Keratinocyte (primary cell): Measurements from ENCODE around the gene MYO16. TPM values are rescaled to one million over a fixed set of nuclear protein-coding genes. Genes with fewer than 3 reads are reported as not detected.

Source experiments
- DNase-seq: peaks from one replicate; pipeline ENCODE4 v3.0.0-alpha.2; 2011; ENCODE audit warnings: low read depth, missing footprints, low spot score
- FAIRE-seq: peaks from 2 replicates; lab custom pipeline; 2011; peaks lifted over from hg19 to GRCh38; lab: Jason Lieb, UNC
- H2AFZ ChIP-seq: 2 replicates; pipeline ENCODE4 v1.6.0; 2012; ENCODE audit warnings: low read length, control low read depth, inconsistent platforms; ENCODE audit not compliant: control insufficient read depth
- H3K27ac ChIP-seq: 2 replicates; pipeline ENCODE4 v1.5.1; 2011; ENCODE audit warnings: low read length; ENCODE audit not compliant: control insufficient read depth, insufficient read depth
- H3K27me3 ChIP-seq: 3 replicates; pipeline ENCODE4 v1.6.0; 2011; ENCODE audit warnings: low read length; ENCODE audit not compliant: control insufficient read depth, insufficient read depth; ENCODE audit errors: extremely low read depth
- H3K36me3 ChIP-seq, 2 experiments: 2 replicates in 1 of 2; 3 replicates in 1 of 2; pipeline ENCODE4 v1.5.1; 2011; ENCODE audit warnings: low read length in 2 of 2, mild to moderate bottlenecking in 1 of 2; ENCODE audit not compliant: control insufficient read depth in 2 of 2, insufficient read depth in 2 of 2; ENCODE audit errors: extremely low read depth in 1 of 2
- H3K4me1 ChIP-seq: 3 replicates; pipeline ENCODE4 v1.5.1; 2011; ENCODE audit warnings: low read length; ENCODE audit not compliant: control insufficient read depth, insufficient read depth; ENCODE audit errors: extremely low read depth
- H3K4me2 ChIP-seq: 3 replicates; pipeline ENCODE4 v1.6.0; 2011; ENCODE audit warnings: low read depth, low read length; ENCODE audit not compliant: control insufficient read depth, insufficient read depth; ENCODE audit errors: extremely low read depth
- H3K4me3 ChIP-seq, 3 experiments: fragments of 200-600 bp in 1 of 3; sonication (generic) in 1 of 3; 2 replicates in 2 of 3; 3 replicates in 1 of 3; pipeline ENCODE4 v1.5.1; 2011 to 2016; ENCODE audit warnings: low read length in 3 of 3, mild to moderate bottlenecking in 3 of 3, control low read depth in 2 of 3, inconsistent platforms in 1 of 3, low read depth in 1 of 3, mixed read lengths in 1 of 3, mixed run types in 1 of 3, moderate library complexity in 1 of 3; ENCODE audit not compliant: control insufficient read depth in 2 of 3, insufficient read depth in 2 of 3; ENCODE audit errors: extremely low read depth in 1 of 3
- H3K79me2 ChIP-seq: 2 replicates; pipeline ENCODE4 v1.6.0; 2012; ENCODE audit warnings: low read length; ENCODE audit not compliant: control insufficient read depth, insufficient read depth
- H3K9ac ChIP-seq: 3 replicates; pipeline ENCODE4 v1.6.0; 2011; ENCODE audit warnings: low read length; ENCODE audit not compliant: control insufficient read depth, insufficient read depth; ENCODE audit errors: extremely low read depth
- H3K9me1 ChIP-seq: 3 replicates; pipeline ENCODE4 v1.6.0; 2011; ENCODE audit warnings: low read length; ENCODE audit not compliant: control insufficient read depth, insufficient read depth; ENCODE audit errors: extremely low read depth
- H3K9me3 ChIP-seq: 2 replicates; pipeline ENCODE4 v1.5.1; 2012; ENCODE audit warnings: low read depth, low read length; ENCODE audit not compliant: control insufficient read depth
- H4K20me1 ChIP-seq: 3 replicates; pipeline ENCODE4 v1.6.0; 2011; ENCODE audit warnings: low read length; ENCODE audit not compliant: control insufficient read depth, insufficient read depth; ENCODE audit errors: extremely low read depth
- CTCF ChIP-seq, 3 experiments: IDR thresholded peaks in 1 of 3; conservative IDR thresholded peaks in 1 of 3; optimal IDR thresholded peaks in 1 of 3; 2 replicates in 2 of 3; 3 replicates in 1 of 3; pipeline versions ENCODE3 to v1.5.1; 2011; ENCODE audit warnings: low read length in 3 of 3, mild to moderate bottlenecking in 3 of 3, moderate library complexity in 2 of 3, control low read depth in 1 of 3, inconsistent platforms in 1 of 3; ENCODE audit not compliant: insufficient read depth in 2 of 3; ENCODE audit errors: extremely low read depth in 1 of 3
- EZH2 ChIP-seq: IDR thresholded peaks from one replicate; pipeline ENCODE4 v1.6.1; 2012; ENCODE audit warnings: inconsistent platforms, mild to moderate bottlenecking, low read length, moderate library complexity
- dilution Hi-C: fragments of 300-500 bp; cut with MboI; formaldehyde crosslinking; loops from one replicate; pipeline ENCODE4 v1.7.0; 2020; ENCODE audit warnings: low sequenced_read_pairs; ENCODE audit not compliant: extremely low pct_ligation_motif_present
- polyA plus RNA-seq, 5 experiments: library from polyadenylated mRNA; depleted of rRNA in 3 of 5; stranded (reverse) in 3 of 5; stranded (forward) in 1 of 5; unstranded in 1 of 5; fragments of >200 nt; gene quantifications; 1 replicate in 1 of 5; 2 replicates in 3 of 5; 3 replicates in 1 of 5; pipeline versions ENCODE4 v1.2.1 to v1.2.3, GENCODE V29; 2011 to 2012; ENCODE audit warnings: missing spikeins in 2 of 5, low read depth in 1 of 5, low replicate concordance in 1 of 5

Gene MYO16
- polyA plus RNA-seq, 1 donor (not counting 4 experiments of a cell fraction or from before 2014, with no cell fraction given): 0.08 TPM

DNA sequence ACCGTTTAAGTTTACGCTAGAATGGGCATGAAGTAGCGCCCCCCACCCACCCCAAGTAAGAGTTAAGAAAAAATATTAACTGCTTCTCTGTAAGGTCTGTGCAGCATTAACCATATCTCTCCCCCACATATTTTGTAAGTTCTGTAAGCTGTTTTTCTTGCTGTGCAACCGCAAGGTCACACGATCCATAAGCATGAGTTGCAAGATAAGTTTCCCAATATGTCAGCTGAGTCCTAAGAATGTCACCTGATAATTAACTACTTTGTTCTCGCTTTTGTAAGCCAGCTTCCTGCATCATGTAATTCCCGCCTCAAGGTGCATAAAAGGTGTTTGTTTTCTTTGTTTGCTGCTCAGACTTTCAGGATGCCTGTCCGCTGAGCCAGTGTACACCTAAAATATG, 187.0 kb downstream of the MYO16 start:
- Histone ChIP-seq H3K27me3 (no peaks in the 10 kb centered on the region), H3K9ac (no peak overlapping the region), H3K79me2 (no peaks in the 10 kb centered on the region), H2AFZ (no peak overlapping the region), H3K9me1 (no peaks in the 10 kb centered on the region), H4K20me1 (no peaks in the 10 kb centered on the region), H3K4me1 (no peaks in the 10 kb centered on the region), H3K36me3 (no peaks in the 10 kb centered on the region), H3K4me3 (no peak overlapping the region), H3K9me3 (no peaks in the 10 kb centered on the region), H3K27ac (no peak overlapping the region), H3K4me2 (no peak overlapping the region)
- DNase-seq (no peak), FAIRE-seq (no peak)
- dilution Hi-C loops: no loop called here
- TF ChIP-seq CTCF (optimal IDR thresholded peaks at IDR 0.05 in 1 of 3, IDR thresholded peaks at IDR 0.05 in 1 of 3, conservative IDR thresholded peaks at IDR 0.05 in 1 of 3; ENCODE audit: extremely low read depth in 1 of 3, insufficient read depth in 2 of 3, low read length in 3 of 3): no peak
- TF ChIP-seq EZH2: no peak

DNA sequence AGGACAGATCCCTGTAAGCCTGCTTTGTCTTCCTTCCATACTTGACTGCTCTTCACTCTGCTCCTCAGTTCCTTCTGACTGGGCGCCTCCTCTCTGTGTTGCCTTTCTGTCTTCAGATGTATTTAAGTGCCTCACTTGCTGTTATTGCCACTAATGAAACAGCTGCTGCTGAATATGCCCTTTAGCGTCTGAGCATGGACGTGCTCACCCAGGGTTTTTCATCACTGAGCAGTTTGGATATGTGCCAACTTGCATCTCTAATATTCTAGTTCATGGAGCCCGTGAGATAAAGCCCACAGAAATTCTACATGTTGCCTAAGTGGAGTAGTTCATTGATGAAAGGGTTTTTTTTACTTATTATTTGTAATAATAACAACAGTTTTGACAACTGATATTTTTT, 198.2 kb downstream of the MYO16 start:
- dilution Hi-C loops: no loop called here
- Histone ChIP-seq H3K27ac (no peak overlapping the region), H2AFZ (no peak overlapping the region)

More for the DNA sequence above, 198.2 kb downstream of the MYO16 start:
- no peaks in the 10 kb centered on the region for H3K36me3 ChIP-seq
- DNase-seq (no peak), FAIRE-seq (no peak)
- H3K4me3 ChIP-seq: no peak overlapping the region
- no peak for TF ChIP-seq EZH2
- no peak for TF ChIP-seq CTCF (optimal IDR thresholded peaks at IDR 0.05 in 1 of 3, IDR thresholded peaks at IDR 0.05 in 1 of 3, conservative IDR thresholded peaks at IDR 0.05 in 1 of 3; ENCODE audit: extremely low read depth in 1 of 3, insufficient read depth in 2 of 3, low read length in 3 of 3)
- no peaks in the 10 kb centered on the region for H3K4me1 ChIP-seq
- no peaks in the 10 kb centered on the region for H3K9me1 ChIP-seq
- H4K20me1 ChIP-seq: no peaks in the 10 kb centered on the region
- no peak overlapping the region for H3K4me2 ChIP-seq
- H3K27me3 ChIP-seq: no peaks in the 10 kb centered on the region
- H3K9me3 ChIP-seq: no peaks in the 10 kb centered on the region
- no peak overlapping the region for H3K9ac ChIP-seq
- H3K79me2 ChIP-seq: no peaks in the 10 kb centered on the region
